ENCODE measurements around the gene PUSL1. TPM values are rescaled to one million over a fixed set of nuclear protein-coding genes. Genes with fewer than 3 reads are reported as not detected.

PUSL1 gene
- total and polyA plus RNA-seq, 2 donors (not counting 1 experiment from before 2014, with no cell fraction given), result 15.7 to 25.8 TPM

DNA sequence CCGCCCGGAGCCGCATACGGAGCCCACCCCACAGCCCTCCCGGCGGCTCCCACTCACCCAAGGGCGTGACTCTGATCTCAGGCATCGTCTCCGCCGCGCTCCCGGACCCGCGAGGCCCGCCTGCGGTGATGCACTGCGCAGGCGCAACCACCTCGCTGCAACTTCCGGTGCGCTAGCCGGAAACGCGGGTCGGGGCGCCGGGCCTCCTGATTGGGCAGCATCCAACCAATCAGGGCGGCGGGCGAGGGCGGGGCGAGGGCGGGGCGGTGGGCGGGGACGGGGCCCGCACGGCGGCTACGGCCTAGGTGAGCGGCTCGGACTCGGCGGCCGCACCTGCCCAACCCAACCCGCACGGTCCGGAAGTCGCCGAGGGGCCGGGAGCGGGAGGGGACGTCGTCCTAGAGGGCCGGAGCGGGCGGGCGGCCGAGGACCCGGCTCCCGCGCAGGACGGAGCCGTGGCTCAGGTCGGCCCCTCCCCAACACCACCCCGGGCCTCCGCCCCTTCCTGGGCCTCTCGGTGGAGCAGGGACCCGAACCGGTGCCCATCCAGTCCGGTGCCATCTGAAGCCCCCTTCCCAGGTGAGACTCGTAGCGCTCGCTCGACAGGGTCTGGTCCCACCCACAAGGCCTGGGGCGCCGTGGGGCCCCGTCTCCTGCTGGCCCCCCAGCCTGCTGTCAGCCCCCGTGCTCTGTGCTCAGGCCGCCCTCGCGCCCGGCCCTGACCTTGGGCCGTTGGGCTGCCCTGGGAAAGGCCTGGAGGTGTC lies 16.3 kb downstream of the PUSL1 start, which contains the start of the genes CPTP and INTS11:
TSS of gene CPTP (plus strand) at position 279 of the 764 bp plus-strand sequence. CDS start 2,109 bp downstream, outside the sequence.
TSS of gene INTS11 (minus strand) at position 137 of the 764 bp plus-strand sequence. CDS start at position 85, 52 bp downstream.
- Histone ChIP-seq H3K79me2 (ENCODE audit: control insufficient read depth, insufficient read depth, low read length) (peaks cover 56% of the 10 kb centered on the region), H3K9me3 (ENCODE audit: control extremely low read depth in 1 of 3, control insufficient read depth in 2 of 3, insufficient read depth in 1 of 3, low read length in 2 of 3) (peaks cover 0 to 2% (median 0%) of the 10 kb centered on the region in 3 donors), H3K9ac (ENCODE audit: low read length) (peak within 1 kb of the TSS; percentile 95), H4K20me1 (ENCODE audit: control insufficient read depth, insufficient read depth, low read length, poor library complexity, severe bottlenecking) (peaks cover 51% of the 10 kb centered on the region), H3K36me3 (replicated peaks in 1 of 2; ENCODE audit: control extremely low read depth in 1 of 2, control insufficient read depth in 1 of 2, extremely low read depth in 1 of 2, insufficient read depth in 2 of 2, low read length in 1 of 2) (peaks cover 0 to 13% of the 10 kb centered on the region in 2 experiments), H3K4me2 (replicated peaks; ENCODE audit: low read depth, low read length, poor library complexity, severe bottlenecking) (peak within 1 kb of the TSS; percentile 99), H2AFZ (ENCODE audit: insufficient read depth, low read depth, low read length, poor library complexity, severe bottlenecking) (peak within 1 kb of the TSS; percentile 84), H3K27ac (ENCODE audit: low read length in 2 of 2) (peak within 1 kb of the TSS; percentile 10 to 75), H3K4me3 (ENCODE audit: control extremely low read depth in 1 of 5, extremely low read depth in 1 of 5, insufficient read depth in 1 of 5, low read depth in 2 of 5, low read length in 4 of 5) (peak within 1 kb of the TSS; percentile 31 to 84 (median 74)), H3K27me3 (replicated peaks in 1 of 4; ENCODE audit: control extremely low read depth in 1 of 4, control insufficient read depth in 3 of 4, insufficient read depth in 4 of 4, low read length in 3 of 4) (no peaks in the 10 kb centered on the region), H3K4me1 (ENCODE audit: control insufficient read depth in 2 of 2, insufficient read depth in 2 of 2, low read length in 2 of 2) (peaks cover 20 to 32% of the 10 kb centered on the region in 2 donors)
- DNase-seq (peak; percentile 95), ATAC-seq (ENCODE audit: low read depth) (peak; percentile 89)
- H3K9me3 Mint-ChIP-seq (ENCODE audit: insufficient read depth), result no peaks in the 10 kb centered on the region
- under 1% methylated on average over 83 of the region's 84 CpGs for WGBS (ENCODE audit: insufficient coverage)
- H3K27ac Mint-ChIP-seq, result peak within 1 kb of the TSS; percentile 92
- H3K4me3 Mint-ChIP-seq, result peak within 1 kb of the TSS; percentile 93
- intact Hi-C loops (cut with micrococcal nuclease), result loop anchor here (1.0 kb wide), 4 partner anchors 16 to 208 kb away; partner anchors contain the start of genes C1orf159, DVL1, PUSL1 and UBE2J2
- ChIA-PET CTCF (interaction anchor here (0.8 kb wide), 1 partner anchor 48 kb away, joined by 3 read pairs; no protein-coding TSS in a partner anchor), POLR2A (no interaction called here)
- TF ChIP-seq, protein P1, sequence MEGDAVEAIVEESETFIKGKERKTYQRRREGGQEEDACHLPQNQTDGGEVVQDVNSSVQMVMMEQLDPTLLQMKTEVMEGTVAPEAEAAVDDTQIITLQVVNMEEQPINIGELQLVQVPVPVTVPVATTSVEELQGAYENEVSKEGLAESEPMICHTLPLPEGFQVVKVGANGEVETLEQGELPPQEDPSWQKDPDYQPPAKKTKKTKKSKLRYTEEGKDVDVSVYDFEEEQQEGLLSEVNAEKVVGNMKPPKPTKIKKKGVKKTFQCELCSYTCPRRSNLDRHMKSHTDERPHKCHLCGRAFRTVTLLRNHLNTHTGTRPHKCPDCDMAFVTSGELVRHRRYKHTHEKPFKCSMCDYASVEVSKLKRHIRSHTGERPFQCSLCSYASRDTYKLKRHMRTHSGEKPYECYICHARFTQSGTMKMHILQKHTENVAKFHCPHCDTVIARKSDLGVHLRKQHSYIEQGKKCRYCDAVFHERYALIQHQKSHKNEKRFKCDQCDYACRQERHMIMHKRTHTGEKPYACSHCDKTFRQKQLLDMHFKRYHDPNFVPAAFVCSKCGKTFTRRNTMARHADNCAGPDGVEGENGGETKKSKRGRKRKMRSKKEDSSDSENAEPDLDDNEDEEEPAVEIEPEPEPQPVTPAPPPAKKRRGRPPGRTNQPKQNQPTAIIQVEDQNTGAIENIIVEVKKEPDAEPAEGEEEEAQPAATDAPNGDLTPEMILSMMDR (IDR thresholded peaks at IDR 0.05), result no peak
- no peak for TF ChIP-seq EZH2 (IDR thresholded peaks at IDR 0.05; ENCODE audit: borderline replicate concordance, insufficient read depth, low read depth, low read length, poor library complexity, severe bottlenecking)
- peaks cover 29% of the 10 kb centered on the region for H3K4me1 Mint-ChIP-seq
- no peaks in the 10 kb centered on the region for H3K27me3 Mint-ChIP-seq

Measured in B cell (primary cell).